Neuronal stem cell (in vitro differentiated cells): ENCODE data around the gene FMC1.

Experiments
- DNase-seq: peaks from one replicate; pipeline ENCODE4 v3.0.0-alpha.2; 2013; ENCODE audit warnings: low spot score
- H2AFZ ChIP-seq: one replicate; pipeline ENCODE4 v1.6.1; 2013; ENCODE audit warnings: mild to moderate bottlenecking, low read length, inconsistent platforms
- H2AK5ac ChIP-seq: 2 replicates; pipeline ENCODE4 v1.6.1; 2013; ENCODE audit warnings: low read depth, mild to moderate bottlenecking, inconsistent platforms, low read length, moderate library complexity, mixed read lengths
- H2BK120ac ChIP-seq: 2 replicates; pipeline ENCODE4 v1.6.1; 2013; ENCODE audit warnings: low read depth, mild to moderate bottlenecking, inconsistent platforms, low read length, moderate library complexity, mixed read lengths
- H2BK12ac ChIP-seq: one replicate; pipeline ENCODE4 v1.6.1; 2013; ENCODE audit warnings: low read length, inconsistent platforms
- H2BK15ac ChIP-seq: 2 replicates; pipeline ENCODE4 v1.6.1; 2013; ENCODE audit warnings: mild to moderate bottlenecking, low read length, inconsistent platforms, mixed read lengths
- H2BK5ac ChIP-seq: one replicate; pipeline ENCODE4 v1.6.1; 2013; ENCODE audit warnings: inconsistent platforms, mild to moderate bottlenecking, low read length, moderate library complexity
- H3K14ac ChIP-seq: one replicate; pipeline ENCODE4 v1.6.1; 2013; ENCODE audit warnings: low read length, inconsistent platforms
- H3K18ac ChIP-seq: 2 replicates; pipeline ENCODE4 v1.6.1; 2013; ENCODE audit warnings: low read length, inconsistent platforms
- H3K23ac ChIP-seq: 2 replicates; pipeline ENCODE4 v1.6.1; 2013; ENCODE audit warnings: low read depth, mild to moderate bottlenecking, mixed read lengths, low read length, inconsistent platforms; ENCODE audit not compliant: poor library complexity
- H3K27ac ChIP-seq: replicated peaks from 3 replicates; pipeline ENCODE4 v1.5.1; 2013; ENCODE audit warnings: low read length, inconsistent platforms
- H3K27me3 ChIP-seq, 3 experiments: 2 replicates each; pipeline ENCODE4 v1.6.1; 2013; ENCODE audit warnings: low read length in 3 of 3, mild to moderate bottlenecking in 2 of 3, inconsistent platforms in 1 of 3, low read depth in 1 of 3, mixed read lengths in 1 of 3, moderate library complexity in 1 of 3; ENCODE audit not compliant: control insufficient read depth in 3 of 3, insufficient read depth in 3 of 3
- H3K36me3 ChIP-seq, 2 donors: replicated peaks in 1 of 2; 2 replicates each; pipeline ENCODE4 v1.6.1; 2013; ENCODE audit warnings: low read length in 2 of 2; ENCODE audit not compliant: control insufficient read depth in 2 of 2, insufficient read depth in 2 of 2
- H3K4ac ChIP-seq: 2 replicates; pipeline ENCODE4 v1.6.1; 2013; ENCODE audit warnings: inconsistent platforms, mild to moderate bottlenecking, low read length, moderate library complexity
- H3K4me1 ChIP-seq, 2 donors: 1 replicate in 1 of 2; 2 replicates in 1 of 2; pipeline ENCODE4 v1.6.1; 2013; ENCODE audit warnings: low read length in 2 of 2, low read depth in 1 of 2; ENCODE audit not compliant: control insufficient read depth in 2 of 2, insufficient read depth in 1 of 2
- H3K4me2 ChIP-seq: one replicate; pipeline ENCODE4 v1.6.1; 2013; ENCODE audit warnings: mild to moderate bottlenecking, low read length, inconsistent platforms; ENCODE audit not compliant: insufficient read depth, poor library complexity, severe bottlenecking
- H3K4me3 ChIP-seq, 2 donors: 2 replicates each; pipeline ENCODE4 v1.5.1; 2013; ENCODE audit warnings: low read length in 2 of 2, mild to moderate bottlenecking in 2 of 2, inconsistent platforms in 1 of 2, moderate library complexity in 1 of 2
- H3K79me1 ChIP-seq: one replicate; pipeline ENCODE4 v1.6.1; 2013; ENCODE audit warnings: low read depth, mild to moderate bottlenecking, inconsistent platforms, low read length, moderate library complexity
- H3K9ac ChIP-seq: one replicate; pipeline ENCODE4 v1.6.1; 2013; ENCODE audit warnings: mild to moderate bottlenecking, low read depth, low read length, inconsistent platforms; ENCODE audit not compliant: poor library complexity
- H3K9me3 ChIP-seq, 2 donors: replicated peaks in 1 of 2; 2 replicates each; pipeline versions ENCODE3 to v1.6.1; 2013; ENCODE audit warnings: low read length in 2 of 2, mild to moderate bottlenecking in 2 of 2, inconsistent platforms in 1 of 2, low read depth in 1 of 2, mixed read lengths in 1 of 2, moderate library complexity in 1 of 2; ENCODE audit not compliant: control insufficient read depth in 2 of 2, insufficient read depth in 1 of 2
- H4K8ac ChIP-seq: one replicate; pipeline ENCODE4 v1.6.1; 2013; ENCODE audit warnings: low read depth, mild to moderate bottlenecking, inconsistent platforms, low read length, moderate library complexity
- H4K91ac ChIP-seq: one replicate; pipeline ENCODE4 v1.6.1; 2013; ENCODE audit warnings: low read length, low read depth, mild to moderate bottlenecking, inconsistent platforms; ENCODE audit not compliant: poor library complexity
- WGBS, 2 donors: extraction: QIAGEN DNeasy Blood & Tissue Kit; methylation state at CpG; one replicate each; pipeline ENCODE4 v1.1.7; 2013; ENCODE audit warnings: missing lambda C conversion rate in 2 of 2, mixed read lengths in 1 of 2; ENCODE audit not compliant: insufficient read length in 2 of 2, insufficient replicate concordance in 1 of 2; ENCODE audit errors: extremely low coverage in 2 of 2; 5-methylcytosine and 5-hydroxymethylcytosine counted together

The FMC1 gene

DNA sequence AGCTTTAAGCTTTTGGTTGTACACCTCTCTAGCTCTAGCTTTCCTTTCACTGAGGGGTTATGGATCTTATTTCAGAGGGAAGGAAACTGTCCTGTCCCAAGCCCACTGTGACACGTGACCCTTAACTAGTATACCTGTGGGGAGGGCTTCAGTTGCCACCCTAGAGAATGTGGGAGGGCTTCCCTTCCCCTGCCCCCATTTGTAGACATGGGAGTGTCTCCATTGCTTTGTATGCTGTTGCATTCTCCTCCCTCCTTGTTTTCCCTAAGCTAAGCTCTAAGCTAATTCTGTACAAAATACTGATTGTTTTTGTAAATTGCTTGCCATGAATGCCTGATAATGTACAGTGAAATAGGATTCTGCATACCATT is 29.8 kb downstream of the FMC1 start:
- Histone ChIP-seq H3K36me3 (peaks cover 3 to 92% of the 10 kb centered on the region in 2 donors), H4K91ac (no peak overlapping the region), H2BK120ac (no peak overlapping the region), H4K8ac (no peak overlapping the region), H3K79me1 (no peaks in the 10 kb centered on the region), H3K9me3 (no peaks in the 10 kb centered on the region), H3K9ac (no peak overlapping the region), H2BK15ac (no peak overlapping the region), H3K4me2 (no peak overlapping the region), H2BK5ac (no peak overlapping the region), H3K4ac (no peak overlapping the region), H3K18ac (no peak overlapping the region), H3K27ac (no peak overlapping the region), H3K14ac (no peak overlapping the region), H2BK12ac (no peak overlapping the region), H2AK5ac (no peak overlapping the region), H3K4me3 (no peak overlapping the region), H3K4me1 (peaks cover 0 to 7% of the 10 kb centered on the region in 2 donors), H2AFZ (no peak overlapping the region), H3K23ac (no peak overlapping the region), H3K27me3 (no peaks in the 10 kb centered on the region)
- no peak for DNase-seq
- WGBS, 2 donors: no CpG with 5 or more reads among the region's 1 CpG

DNA sequence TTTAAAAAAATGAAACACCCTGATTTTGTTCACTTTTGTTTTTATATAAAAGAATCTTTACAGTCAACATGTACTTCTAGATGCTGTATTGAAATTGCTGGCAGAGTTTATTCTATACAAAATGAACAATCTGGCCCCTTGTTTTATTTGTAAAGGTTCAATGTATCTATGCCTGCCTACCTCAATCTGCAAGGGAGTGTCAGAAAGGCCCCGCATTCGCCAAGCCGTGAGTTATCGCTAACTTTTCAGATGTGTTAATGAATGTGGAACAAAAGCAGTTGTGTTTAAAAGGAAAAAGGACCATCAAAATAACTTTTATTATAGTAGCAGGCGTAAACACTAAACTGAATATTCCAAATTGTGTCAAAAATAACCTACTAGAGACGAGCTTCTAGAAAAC is 33.1 kb downstream of the FMC1 start:
- H3K9me3 ChIP-seq: no peaks in the 10 kb centered on the region
- no peaks in the 10 kb centered on the region for H3K27me3 ChIP-seq
- H2BK120ac ChIP-seq: no peak overlapping the region
- H3K4me2 ChIP-seq: no peak overlapping the region
- no peak overlapping the region for H2AK5ac ChIP-seq
- no peak overlapping the region for H4K8ac ChIP-seq
- H2AFZ ChIP-seq: no peak overlapping the region
- DNase-seq: no peak
- H2BK15ac ChIP-seq: no peak overlapping the region
- no peaks in the 10 kb centered on the region for H3K79me1 ChIP-seq
- no peak overlapping the region for H3K4ac ChIP-seq
- no peak overlapping the region for H3K4me3 ChIP-seq
- no peak overlapping the region for H2BK5ac ChIP-seq
- no peak overlapping the region for H3K23ac ChIP-seq
- no peak overlapping the region for H3K18ac ChIP-seq
- no peak overlapping the region for H3K14ac ChIP-seq
- no peak overlapping the region for H4K91ac ChIP-seq
- WGBS, 2 donors: no CpG with 5 or more reads among the region's 6 CpGs
- no peak overlapping the region for H3K9ac ChIP-seq
- H3K27ac ChIP-seq: no peak overlapping the region
- H3K36me3 ChIP-seq: peaks cover 5 to 93% of the 10 kb centered on the region in 2 donors
- no peak overlapping the region for H2BK12ac ChIP-seq
- H3K4me1 ChIP-seq: peaks cover 0 to 7% of the 10 kb centered on the region in 2 donors

DNA sequence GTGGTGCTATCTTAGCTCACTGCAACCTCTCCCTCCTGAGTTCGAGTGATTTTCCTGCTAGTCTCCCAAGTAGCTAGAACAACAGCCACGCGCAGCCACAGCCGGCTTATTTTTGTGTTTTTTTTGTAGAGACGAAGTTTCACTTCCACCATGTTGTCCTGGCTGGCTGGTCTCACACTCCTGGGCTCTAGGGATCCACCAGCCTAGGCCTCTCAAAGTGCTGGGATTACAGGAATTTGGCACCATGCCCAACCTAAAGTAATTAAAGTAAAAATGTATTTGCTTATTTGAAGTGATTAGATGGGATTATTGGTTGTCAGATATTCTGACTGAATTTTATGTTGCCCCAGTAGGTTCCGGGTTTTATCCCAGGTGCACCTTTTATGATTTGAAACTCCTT is 41.3 kb downstream of the FMC1 start:
- Histone ChIP-seq H4K8ac (no peak overlapping the region), H3K23ac (no peak overlapping the region), H3K9me3 (no peaks in the 10 kb centered on the region), H3K4ac (no peak overlapping the region), H3K27ac (no peak overlapping the region), H2BK5ac (no peak overlapping the region), H3K18ac (no peak overlapping the region), H4K91ac (no peak overlapping the region), H3K4me1 (no peaks in the 10 kb centered on the region), H2BK15ac (no peak overlapping the region), H3K27me3 (no peaks in the 10 kb centered on the region), H3K14ac (no peak overlapping the region), H2AK5ac (no peak overlapping the region), H2AFZ (no peak overlapping the region), H3K9ac (no peak overlapping the region), H3K79me1 (no peaks in the 10 kb centered on the region), H3K4me2 (no peak overlapping the region), H2BK12ac (no peak overlapping the region), H3K4me3 (no peak overlapping the region), H3K36me3 (peaks cover 3 to 91% of the 10 kb centered on the region in 2 donors), H2BK120ac (no peak overlapping the region)
- WGBS, 2 donors: no CpG with 5 or more reads among the region's 6 CpGs
- DNase-seq: no peak

DNA sequence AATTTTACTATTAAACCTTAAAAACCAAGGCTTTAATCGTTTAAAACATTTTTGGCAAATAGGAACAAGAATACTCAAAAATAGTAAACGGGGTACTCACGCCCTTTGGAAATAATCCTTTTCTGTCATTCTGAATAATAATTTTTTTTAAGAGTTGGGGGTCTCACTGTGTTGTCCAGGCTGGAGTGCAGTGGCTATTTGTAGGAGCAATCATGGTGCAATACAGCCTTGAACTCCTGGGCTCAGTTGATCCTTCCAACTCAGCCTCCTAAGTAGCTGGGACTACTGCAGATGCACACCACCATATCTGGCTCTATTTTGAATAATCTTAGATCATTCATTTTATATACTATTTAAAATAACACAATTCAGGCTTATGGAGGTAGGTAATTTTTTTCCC is 43.5 kb downstream of the FMC1 start:
- Histone ChIP-seq H3K4me3 (no peak overlapping the region), H2BK5ac (no peak overlapping the region), H2BK15ac (no peak overlapping the region), H2BK120ac (no peak overlapping the region), H3K9ac (no peak overlapping the region), H3K14ac (no peak overlapping the region), H4K91ac (no peak overlapping the region), H3K36me3 (peaks cover 3 to 92% of the 10 kb centered on the region in 2 donors), H3K4me2 (no peak overlapping the region), H4K8ac (no peak overlapping the region), H3K27me3 (no peaks in the 10 kb centered on the region), H3K4ac (no peak overlapping the region), H3K4me1 (no peaks in the 10 kb centered on the region), H3K9me3 (peaks cover 0 to 1% of the 10 kb centered on the region in 2 donors), H3K27ac (no peak overlapping the region), H2BK12ac (no peak overlapping the region), H2AFZ (no peak overlapping the region), H3K23ac (no peak overlapping the region), H3K18ac (no peak overlapping the region), H3K79me1 (no peaks in the 10 kb centered on the region), H2AK5ac (no peak overlapping the region)
- no peak for DNase-seq
- WGBS, 2 donors: no CpG with 5 or more reads among the region's 3 CpGs
